Panc1 (cell line): Measurements from ENCODE around the gene SEPTIN5.

Experiments
- CTCF ChIP-seq: fragments of 450-650 bp; IDR thresholded peaks from 2 replicates; pipeline ENCODE4 v1.5.1; 2017; ENCODE audit warnings: mild to moderate bottlenecking
- POLR2AphosphoS5 ChIP-seq: IDR thresholded peaks from 2 replicates; pipeline ENCODE4 v1.6.1; 2012; ENCODE audit warnings: mild to moderate bottlenecking, low read depth, low read length, moderate library complexity

DNA sequence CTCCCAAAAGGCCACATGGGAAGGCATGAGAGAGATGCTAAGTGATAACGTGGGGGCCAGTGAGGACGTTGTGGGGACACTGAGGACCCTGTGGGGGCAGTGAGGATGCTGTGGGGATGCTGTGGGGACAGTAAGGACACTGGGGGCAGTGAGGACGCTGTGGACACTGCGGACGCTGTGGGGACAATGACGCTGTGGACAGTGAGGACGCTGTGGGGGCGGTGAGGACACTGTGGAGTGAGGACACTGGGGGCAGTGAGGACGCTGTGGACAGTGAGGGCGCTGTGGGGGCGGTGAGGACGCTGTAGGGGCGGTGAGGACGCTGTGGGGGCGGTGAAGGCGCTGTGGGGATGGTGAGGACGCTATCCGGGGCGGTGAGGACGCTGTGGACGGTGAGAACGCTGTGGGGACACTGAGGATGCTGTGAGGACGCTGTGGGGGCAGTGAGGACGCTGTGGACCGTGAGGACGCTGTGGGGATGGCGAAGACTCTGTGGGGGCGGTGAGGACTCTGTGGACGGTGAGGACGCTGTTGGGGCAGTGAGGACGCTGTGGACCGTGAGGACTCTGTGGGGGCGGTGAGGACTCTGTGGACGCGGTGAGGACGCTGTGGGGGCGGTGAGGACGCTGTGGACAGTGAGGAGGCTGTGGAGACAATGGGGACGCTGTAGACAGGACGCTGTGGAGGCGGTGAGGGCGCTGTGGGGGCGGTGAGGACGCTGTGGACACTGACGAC, 10.8 kb downstream of the SEPTIN5 start:
- no peak for TF ChIP-seq CTCF
- TF ChIP-seq POLR2AphosphoS5, result no peak
